ENCODE results near the gene NTF4.

NTF4 gene

DNA sequence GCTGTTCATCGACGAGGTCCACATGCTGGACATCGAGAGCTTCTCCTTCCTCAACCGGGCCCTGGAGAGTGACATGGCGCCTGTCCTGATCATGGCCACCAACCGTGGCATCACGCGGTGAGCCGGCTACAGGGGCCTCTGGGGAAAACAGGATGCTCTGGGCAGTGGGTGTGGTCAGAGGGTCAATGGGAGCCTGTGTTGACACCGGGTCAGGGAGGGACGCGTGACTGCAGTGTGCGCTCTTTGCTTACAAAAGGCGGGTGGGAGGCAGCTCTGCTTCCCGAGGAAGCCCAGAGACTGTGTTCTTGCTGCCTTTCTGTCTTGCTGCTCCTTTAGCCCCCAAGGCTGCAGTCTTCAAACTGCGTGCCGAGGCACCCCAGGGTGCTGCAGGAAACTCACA is 53.4 kb downstream of the NTF4 start:
- no peak for DNase-seq
- H3K36me3 ChIP-seq (replicated peaks): peaks cover 58% of the 10 kb centered on the region
- no peak overlapping the region for H3K4me3 ChIP-seq (ENCODE audit: low read depth, low read length)
- in situ Hi-C loops (cut with HindIII; ENCODE audit: low pct_ligation_motif_present, low sequenced_read_pairs): no loop called here
- TF ChIP-seq, protein P1, sequence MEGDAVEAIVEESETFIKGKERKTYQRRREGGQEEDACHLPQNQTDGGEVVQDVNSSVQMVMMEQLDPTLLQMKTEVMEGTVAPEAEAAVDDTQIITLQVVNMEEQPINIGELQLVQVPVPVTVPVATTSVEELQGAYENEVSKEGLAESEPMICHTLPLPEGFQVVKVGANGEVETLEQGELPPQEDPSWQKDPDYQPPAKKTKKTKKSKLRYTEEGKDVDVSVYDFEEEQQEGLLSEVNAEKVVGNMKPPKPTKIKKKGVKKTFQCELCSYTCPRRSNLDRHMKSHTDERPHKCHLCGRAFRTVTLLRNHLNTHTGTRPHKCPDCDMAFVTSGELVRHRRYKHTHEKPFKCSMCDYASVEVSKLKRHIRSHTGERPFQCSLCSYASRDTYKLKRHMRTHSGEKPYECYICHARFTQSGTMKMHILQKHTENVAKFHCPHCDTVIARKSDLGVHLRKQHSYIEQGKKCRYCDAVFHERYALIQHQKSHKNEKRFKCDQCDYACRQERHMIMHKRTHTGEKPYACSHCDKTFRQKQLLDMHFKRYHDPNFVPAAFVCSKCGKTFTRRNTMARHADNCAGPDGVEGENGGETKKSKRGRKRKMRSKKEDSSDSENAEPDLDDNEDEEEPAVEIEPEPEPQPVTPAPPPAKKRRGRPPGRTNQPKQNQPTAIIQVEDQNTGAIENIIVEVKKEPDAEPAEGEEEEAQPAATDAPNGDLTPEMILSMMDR (IDR thresholded peaks at IDR 0.05; ENCODE audit: low read depth, low read length, missing control alignments): no peak
- no peaks in the 10 kb centered on the region for H3K27me3 ChIP-seq (replicated peaks)
- H3K27ac ChIP-seq: no peak overlapping the region
